SK-N-MC (cell line): ENCODE data around the gene TYROBP.

Experiments
- EZH2 ChIP-seq: fragments of 200-600 bp; sonication (generic); IDR thresholded peaks from one replicate; pipeline ENCODE4 v1.6.1; 2017; ENCODE audit warnings: antibody characterized with exemption
- FOXP2 ChIP-seq: optimal IDR thresholded peaks from 2 replicates; pipeline ENCODE3; 2011; ENCODE audit warnings: mild to moderate bottlenecking, moderate library complexity; ENCODE audit not compliant: insufficient read depth; ENCODE audit errors: extremely low read length, control extremely low read depth
- POLR2AphosphoS5 ChIP-seq: IDR thresholded peaks from 2 replicates; pipeline ENCODE4 v1.6.1; 2012; ENCODE audit warnings: mild to moderate bottlenecking, low read depth, low read length, borderline replicate concordance

GRCh38 chr19:35911790-35912189, 3.7 kb upstream of the TYROBP start:
- TF ChIP-seq EZH2 (no peak), POLR2AphosphoS5 (no peak), FOXP2 (no peak)
